A549 (cell line): Measurements from ENCODE around the gene ISLR2. TPM values are rescaled to one million over a fixed set of nuclear protein-coding genes. Genes with fewer than 3 reads are reported as not detected.

Experiments
- ATAC-seq, 2 experiments: fragments of 200-7000 bp in 1 of 2; fragments of >200 bp in 1 of 2; cut with Nextera tagmentation in 1 of 2; cut with Tn5 transposase in 1 of 2; 3 replicates each; pipeline versions ENCODE4 v1.8.0 to v1.9.1; 2018 to 2020; ENCODE audit warnings: mild to moderate bottlenecking in 1 of 2, moderate library complexity in 1 of 2
- CTCF ChIA-PET: fragments of 300-600 bp; sonication (Branson Sonifier 250); formaldehyde crosslinking; extraction: SDS; loops from one replicate; lab custom pipeline; 2021; ENCODE audit warnings: antibody characterized with exemption, inconsistent platforms; lab: Yijun Ruan, JAX
- POLR2A ChIA-PET: fragments of 350-600 bp; formaldehyde crosslinking; extraction: SDS; loops from one replicate; lab custom pipeline; 2021; ENCODE audit warnings: antibody characterized with exemption, inconsistent platforms; lab: Yijun Ruan, JAX
- DNase-seq, 2 experiments: peaks; one replicate each; pipeline versions ENCODE4 v3.0.0 to v3.0.0-alpha.2; 2011 to 2016; ENCODE audit warnings: low read depth in 1 of 2, low spot score in 1 of 2
- FAIRE-seq: peaks from 2 replicates; lab custom pipeline; 2011; peaks lifted over from hg19 to GRCh38; lab: Jason Lieb, UNC
- H3K27ac ChIP-seq, 2 experiments: fragments of >200 bp; sonication (Bioruptor Twin); formaldehyde crosslinking; 3 replicates each; pipeline ENCODE4 v1.5.1; 2016 to 2017
- H3K4me1 ChIP-seq: fragments of >200 bp; sonication (Bioruptor Twin); formaldehyde crosslinking; 3 replicates; pipeline ENCODE4 v1.6.1; 2016
- H3K4me2 ChIP-seq: fragments of >200 bp; sonication (Bioruptor Twin); formaldehyde crosslinking; 3 replicates; pipeline ENCODE4 v1.6.1; 2016
- H3K4me3 ChIP-seq: fragments of >200 bp; sonication (Bioruptor Twin); formaldehyde crosslinking; 3 replicates; pipeline ENCODE4 v1.5.1; 2016
- H3K9me3 ChIP-seq: fragments of >200 bp; sonication (Bioruptor Twin); formaldehyde crosslinking; 3 replicates; pipeline ENCODE4 v1.6.1; 2016
- BHLHE40 ChIP-seq: IDR thresholded peaks from 2 replicates; pipeline ENCODE4 v1.6.1; 2012; ENCODE audit warnings: low read depth, low read length, inconsistent platforms
- CHD4 ChIP-seq: fragments of 200-600 bp; sonication (generic); IDR thresholded peaks from 2 replicates; pipeline ENCODE4 v1.6.1; 2016; ENCODE audit warnings: antibody characterized with exemption, mild to moderate bottlenecking, borderline replicate concordance
- EHF ChIP-seq: fragments of 250-450 bp; sonication (Bioruptor Pico); IDR thresholded peaks from 2 replicates; pipeline ENCODE4 v1.5.0; 2020; ENCODE audit warnings: mild to moderate bottlenecking
- FOSL2 ChIP-seq, 2 experiments: fragments of 450-650 bp in 1 of 2; fragments of >200 bp in 1 of 2; sonication (Bioruptor Twin) in 1 of 2; formaldehyde crosslinking; IDR thresholded peaks; 2 replicates each; pipeline versions ENCODE4 v1.5.0 to v1.6.1; 2016 to 2020; ENCODE audit warnings: mild to moderate bottlenecking in 1 of 2, moderate library complexity in 1 of 2
- HDAC2 ChIP-seq: fragments of 200-600 bp; sonication (generic); IDR thresholded peaks from 2 replicates; pipeline ENCODE4 v1.6.1; 2016
- HEYL ChIP-seq: fragments of 250-450 bp; sonication (Bioruptor Pico); IDR thresholded peaks from 2 replicates; pipeline ENCODE4 v1.8.0; 2021; ENCODE audit warnings: mild to moderate bottlenecking, moderate library complexity
- HOXB13 ChIP-seq: fragments of 250-450 bp; sonication (Bioruptor Pico); IDR thresholded peaks from 2 replicates; pipeline ENCODE4 v1.5.0; 2020; ENCODE audit warnings: low read depth, mild to moderate bottlenecking, moderate library complexity
- JUN ChIP-seq, 2 experiments: fragments of >200 bp; sonication (Bioruptor Twin); formaldehyde crosslinking; IDR thresholded peaks; 2 replicates in 1 of 2; 3 replicates in 1 of 2; pipeline ENCODE4 v1.6.1; 2016 to 2017
- KDM1A ChIP-seq: fragments of 200-600 bp; sonication (generic); IDR thresholded peaks from 2 replicates; pipeline ENCODE4 v1.6.1; 2016; ENCODE audit warnings: low read depth, mild to moderate bottlenecking
- MAFK ChIP-seq: fragments of 450-650 bp; IDR thresholded peaks from 2 replicates; pipeline ENCODE4 v1.6.1; 2014; ENCODE audit not compliant: partially characterized antibody
- MYC ChIP-seq: IDR thresholded peaks from 2 replicates; pipeline ENCODE4 v1.6.1; 2012; ENCODE audit warnings: mild to moderate bottlenecking, inconsistent platforms, low read length, improper control_type of control experiment, borderline replicate concordance
- NPAS2 ChIP-seq: fragments of 250-450 bp; sonication (Bioruptor Pico); IDR thresholded peaks from 2 replicates; pipeline ENCODE4 v1.8.0; 2022; ENCODE audit warnings: mild to moderate bottlenecking, moderate library complexity, borderline replicate concordance
- POLR2A ChIP-seq: IDR thresholded peaks from 2 replicates; pipeline ENCODE4 v1.6.1; 2012; ENCODE audit warnings: mild to moderate bottlenecking, low read length
- RARB ChIP-seq: fragments of 250-450 bp; sonication (Bioruptor Pico); IDR thresholded peaks from 2 replicates; pipeline ENCODE4 v1.8.0; 2021; ENCODE audit warnings: mild to moderate bottlenecking, moderate library complexity
- RCOR1 ChIP-seq: fragments of 150-350 bp; IDR thresholded peaks from 2 replicates; pipeline ENCODE4 v1.6.1; 2014; ENCODE audit warnings: antibody characterized with exemption, low read length, low read depth
- ZC3H11A ChIP-seq: fragments of 450-650 bp; IDR thresholded peaks from 2 replicates; pipeline ENCODE4 v1.6.1; 2014; ENCODE audit warnings: antibody characterized with exemption, mild to moderate bottlenecking
- ZFP36 ChIP-seq: fragments of 450-650 bp; IDR thresholded peaks from 2 replicates; pipeline ENCODE4 v1.6.1; 2014; ENCODE audit warnings: borderline replicate concordance; ENCODE audit not compliant: partially characterized antibody
- ZSCAN20 ChIP-seq: fragments of 250-450 bp; sonication (Bioruptor Pico); IDR thresholded peaks from 2 replicates; pipeline ENCODE4 v1.8.0; 2022; ENCODE audit warnings: mild to moderate bottlenecking, moderate library complexity
- WGBS: methylation state at CpG from one replicate; pipeline ENCODE4 v1.1.6; 2017; ENCODE audit errors: missing lambda C conversion rate; 5-methylcytosine and 5-hydroxymethylcytosine counted together
- polyA plus RNA-seq, 4 experiments: library from polyadenylated mRNA; depleted of rRNA in 3 of 4; stranded (reverse); fragments of >200 nt; fragmentation: RNase III in 1 of 4; extraction: RNeasy Plus Mini Kit Qiagen cat#74134 plus additional on column Dnase treatment in 1 of 4; gene quantifications; 2 replicates in 3 of 4; 3 replicates in 1 of 4; pipeline ENCODE4 v1.2.3, GENCODE V29; 2011 to 2017
- TF ChIP-seq, protein P1 (sequence below): fragments of 250-450 bp; sonication (Bioruptor Pico); IDR thresholded peaks from 2 replicates; pipeline ENCODE4 v1.5.0; 2020; ENCODE audit warnings: low read depth, mild to moderate bottlenecking, moderate library complexity
- TF ChIP-seq, protein P2 (sequence below): IDR thresholded peaks from 2 replicates; pipeline ENCODE4 v1.6.1; 2012; ENCODE audit warnings: low read depth, borderline replicate concordance
- TF ChIP-seq, protein P3 (sequence below): IDR thresholded peaks from 2 replicates; pipeline ENCODE4 v1.6.1; 2012
- TF ChIP-seq, protein P4 (sequence below): fragments of 450-650 bp; IDR thresholded peaks from 2 replicates; pipeline ENCODE4 v1.6.1; 2014; ENCODE audit warnings: antibody characterized with exemption
- TF ChIP-seq, protein P5 (sequence below): fragments of >200 bp; sonication (Bioruptor Twin); formaldehyde crosslinking; IDR thresholded peaks from 3 replicates; pipeline ENCODE4 v1.6.1; 2016
- TF ChIP-seq, protein P6 (sequence below): fragments of >200 bp; sonication (Bioruptor Twin); formaldehyde crosslinking; IDR thresholded peaks from 3 replicates; pipeline ENCODE4 v1.5.1; 2016

Gene ISLR2
- polyA plus RNA-seq, 2 of the 4 experiments (the other 2 are of a cell fraction): 0.12 to 0.17 TPM

DNA sequence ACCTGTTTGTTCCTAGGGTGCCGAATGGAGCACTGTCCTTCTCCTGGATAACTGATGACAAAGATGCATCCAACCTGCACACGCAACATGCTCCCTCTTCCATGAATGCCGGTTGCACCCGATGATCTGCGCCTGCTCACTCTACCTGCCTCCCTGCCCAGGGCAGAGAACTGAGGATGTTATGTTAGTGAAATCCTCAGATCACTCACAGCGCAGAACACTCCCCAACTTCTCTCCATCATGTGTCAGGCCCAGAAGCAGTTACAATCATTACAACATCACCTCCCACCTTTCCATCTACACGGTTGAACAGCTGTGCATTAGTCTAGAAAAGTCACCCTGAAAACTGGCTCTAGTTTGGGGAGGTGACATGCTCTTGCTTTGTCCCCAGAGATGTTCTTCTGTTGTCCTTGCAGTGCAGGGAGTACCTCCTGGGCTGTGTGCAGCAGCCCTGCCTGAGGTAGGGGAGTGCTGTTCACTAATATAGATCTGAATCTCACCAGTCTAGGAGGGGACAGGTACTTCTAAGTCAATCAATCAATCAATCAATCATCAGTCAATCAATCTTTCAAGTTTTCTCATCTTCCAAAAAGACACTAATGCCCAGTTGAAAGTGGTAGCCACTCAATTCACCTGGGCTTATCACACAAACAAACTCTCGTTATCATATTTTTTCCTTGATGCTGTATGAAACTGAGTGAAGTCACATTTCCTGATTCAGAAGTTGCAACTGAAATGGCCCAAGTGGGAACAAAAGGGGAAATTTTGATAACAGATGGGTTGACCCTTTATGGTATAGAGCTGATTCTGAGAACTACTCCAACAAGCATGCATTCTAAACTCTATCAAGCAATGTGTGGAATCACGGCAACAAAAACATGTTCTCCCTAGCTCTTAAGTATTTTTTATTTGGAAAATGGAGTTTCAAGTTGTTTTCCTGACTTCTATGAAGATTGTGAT, 27.8 kb downstream of the ISLR2 start:
- ATAC-seq: no peak
- H3K27ac ChIP-seq: no peak overlapping the region
- 92% methylated on average over 9 of the region's 9 CpGs for WGBS
- TF ChIP-seq POLR2A: no peak
- TF ChIP-seq ZFP36: no peak
- no peak for TF ChIP-seq ZC3H11A
- TF ChIP-seq, protein P1, sequence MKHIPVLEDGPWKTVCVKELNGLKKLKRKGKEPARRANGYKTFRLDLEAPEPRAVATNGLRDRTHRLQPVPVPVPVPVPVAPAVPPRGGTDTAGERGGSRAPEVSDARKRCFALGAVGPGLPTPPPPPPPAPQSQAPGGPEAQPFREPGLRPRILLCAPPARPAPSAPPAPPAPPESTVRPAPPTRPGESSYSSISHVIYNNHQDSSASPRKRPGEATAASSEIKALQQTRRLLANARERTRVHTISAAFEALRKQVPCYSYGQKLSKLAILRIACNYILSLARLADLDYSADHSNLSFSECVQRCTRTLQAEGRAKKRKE (CRISPR knock-in tag): no peak
- no peak for TF ChIP-seq EHF (CRISPR knock-in tag)
- TF ChIP-seq ZSCAN20 (CRISPR knock-in tag): no peak
- TF ChIP-seq MAFK: no peak
- TF ChIP-seq, protein P2, sequence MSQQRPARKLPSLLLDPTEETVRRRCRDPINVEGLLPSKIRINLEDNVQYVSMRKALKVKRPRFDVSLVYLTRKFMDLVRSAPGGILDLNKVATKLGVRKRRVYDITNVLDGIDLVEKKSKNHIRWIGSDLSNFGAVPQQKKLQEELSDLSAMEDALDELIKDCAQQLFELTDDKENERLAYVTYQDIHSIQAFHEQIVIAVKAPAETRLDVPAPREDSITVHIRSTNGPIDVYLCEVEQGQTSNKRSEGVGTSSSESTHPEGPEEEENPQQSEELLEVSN: no peak
- TF ChIP-seq KDM1A: no peak
- no peak for TF ChIP-seq NPAS2 (CRISPR knock-in tag)
- TF ChIP-seq HEYL (CRISPR knock-in tag): no peak
- TF ChIP-seq RCOR1: no peak
- TF ChIP-seq FOSL2 (IDR thresholded peaks at IDR 0.05): no peak
- no peak for TF ChIP-seq FOSL2 (CRISPR knock-in tag; IDR thresholded peaks at IDR 0.05)
- TF ChIP-seq MYC: no peak
- TF ChIP-seq HDAC2: no peak
- TF ChIP-seq, protein P3, sequence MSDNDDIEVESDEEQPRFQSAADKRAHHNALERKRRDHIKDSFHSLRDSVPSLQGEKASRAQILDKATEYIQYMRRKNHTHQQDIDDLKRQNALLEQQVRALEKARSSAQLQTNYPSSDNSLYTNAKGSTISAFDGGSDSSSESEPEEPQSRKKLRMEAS: no peak
- TF ChIP-seq, protein P4, sequence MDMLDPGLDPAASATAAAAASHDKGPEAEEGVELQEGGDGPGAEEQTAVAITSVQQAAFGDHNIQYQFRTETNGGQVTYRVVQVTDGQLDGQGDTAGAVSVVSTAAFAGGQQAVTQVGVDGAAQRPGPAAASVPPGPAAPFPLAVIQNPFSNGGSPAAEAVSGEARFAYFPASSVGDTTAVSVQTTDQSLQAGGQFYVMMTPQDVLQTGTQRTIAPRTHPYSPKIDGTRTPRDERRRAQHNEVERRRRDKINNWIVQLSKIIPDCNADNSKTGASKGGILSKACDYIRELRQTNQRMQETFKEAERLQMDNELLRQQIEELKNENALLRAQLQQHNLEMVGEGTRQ: no peak
- TF ChIP-seq, all 56 proteins: peak for 0
- H3K4me1 ChIP-seq: peaks cover 9% of the 10 kb centered on the region; the same call in 1 of the 3 replicates
- ChIA-PET CTCF (interaction anchor here (1.2 to 2.2 kb wide), 3 partner anchors 11 to 149 kb away, joined by 3 to 11 read pairs (median 4); no protein-coding TSS in a partner anchor), POLR2A (no interaction called here)
- H3K9me3 ChIP-seq: no peaks in the 10 kb centered on the region
- no peak for DNase-seq
- H3K4me2 ChIP-seq: no peak overlapping the region
- no peak for FAIRE-seq
- no peak overlapping the region for H3K4me3 ChIP-seq

DNA sequence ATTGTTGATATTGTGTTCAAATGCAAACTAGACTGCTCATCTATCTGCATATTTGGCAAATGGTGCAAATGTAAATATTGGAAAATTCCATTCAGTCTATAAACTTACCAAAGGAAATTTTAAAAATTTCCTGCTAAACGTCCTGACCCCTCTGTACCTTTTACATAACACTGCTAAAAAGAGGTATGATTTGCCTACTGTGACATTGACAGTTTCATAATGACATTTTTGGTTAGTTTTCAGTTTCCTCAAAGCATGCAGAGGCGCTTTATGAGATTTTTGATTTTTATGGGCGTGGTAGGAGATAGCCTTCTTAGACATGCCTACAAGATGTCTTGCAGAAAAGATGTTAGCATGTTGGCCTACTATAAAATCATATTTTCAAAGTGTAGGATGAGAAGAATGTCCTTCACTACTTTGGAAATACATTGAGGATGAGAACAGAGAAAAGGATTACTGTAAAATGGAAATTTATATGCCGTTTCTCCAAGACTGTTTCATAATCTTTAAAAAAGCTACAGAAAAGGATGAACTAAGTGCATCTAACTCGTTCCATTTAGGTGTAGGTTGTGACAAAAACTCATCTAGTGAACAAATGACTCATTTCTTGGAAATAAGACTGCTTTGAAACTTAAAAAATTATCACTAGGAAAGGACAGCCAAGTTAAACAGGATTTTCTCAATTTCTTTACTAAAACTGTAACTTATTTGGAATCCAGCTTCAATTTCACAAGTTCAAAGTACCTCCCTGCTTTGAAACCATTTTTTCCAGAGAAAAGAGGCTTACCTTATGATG, 28.7 kb downstream of the ISLR2 start:
- ChIA-PET CTCF (interaction anchor here (1.0 kb wide), 1 partner anchor 17 kb away, joined by 3 read pairs; no protein-coding TSS in a partner anchor), POLR2A (no interaction called here)
- Histone ChIP-seq H3K27ac (no peak overlapping the region), H3K9me3 (no peaks in the 10 kb centered on the region), H3K4me2 (no peak overlapping the region), H3K4me1 (peaks cover 6% of the 10 kb centered on the region; the same call in 1 of the 3 replicates), H3K4me3 (no peak overlapping the region)
- DNase-seq (no peak), ATAC-seq (no peak), FAIRE-seq (no peak)
- WGBS: 59% methylated on average over 5 of the region's 5 CpGs
- no peak for TF ChIP-seq RARB (CRISPR knock-in tag)
- no peak for TF ChIP-seq POLR2A
- TF ChIP-seq, protein P4: no peak
- no peak for TF ChIP-seq ZSCAN20 (CRISPR knock-in tag)
- TF ChIP-seq, protein P5, sequence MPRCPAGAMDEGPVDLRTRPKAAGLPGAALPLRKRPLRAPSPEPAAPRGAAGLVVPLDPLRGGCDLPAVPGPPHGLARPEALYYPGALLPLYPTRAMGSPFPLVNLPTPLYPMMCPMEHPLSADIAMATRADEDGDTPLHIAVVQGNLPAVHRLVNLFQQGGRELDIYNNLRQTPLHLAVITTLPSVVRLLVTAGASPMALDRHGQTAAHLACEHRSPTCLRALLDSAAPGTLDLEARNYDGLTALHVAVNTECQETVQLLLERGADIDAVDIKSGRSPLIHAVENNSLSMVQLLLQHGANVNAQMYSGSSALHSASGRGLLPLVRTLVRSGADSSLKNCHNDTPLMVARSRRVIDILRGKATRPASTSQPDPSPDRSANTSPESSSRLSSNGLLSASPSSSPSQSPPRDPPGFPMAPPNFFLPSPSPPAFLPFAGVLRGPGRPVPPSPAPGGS: no peak
- no peak for TF ChIP-seq JUN (IDR thresholded peaks at IDR 0.05)
- no peak for TF ChIP-seq BHLHE40
- no peak for TF ChIP-seq HDAC2
- TF ChIP-seq, protein P6, sequence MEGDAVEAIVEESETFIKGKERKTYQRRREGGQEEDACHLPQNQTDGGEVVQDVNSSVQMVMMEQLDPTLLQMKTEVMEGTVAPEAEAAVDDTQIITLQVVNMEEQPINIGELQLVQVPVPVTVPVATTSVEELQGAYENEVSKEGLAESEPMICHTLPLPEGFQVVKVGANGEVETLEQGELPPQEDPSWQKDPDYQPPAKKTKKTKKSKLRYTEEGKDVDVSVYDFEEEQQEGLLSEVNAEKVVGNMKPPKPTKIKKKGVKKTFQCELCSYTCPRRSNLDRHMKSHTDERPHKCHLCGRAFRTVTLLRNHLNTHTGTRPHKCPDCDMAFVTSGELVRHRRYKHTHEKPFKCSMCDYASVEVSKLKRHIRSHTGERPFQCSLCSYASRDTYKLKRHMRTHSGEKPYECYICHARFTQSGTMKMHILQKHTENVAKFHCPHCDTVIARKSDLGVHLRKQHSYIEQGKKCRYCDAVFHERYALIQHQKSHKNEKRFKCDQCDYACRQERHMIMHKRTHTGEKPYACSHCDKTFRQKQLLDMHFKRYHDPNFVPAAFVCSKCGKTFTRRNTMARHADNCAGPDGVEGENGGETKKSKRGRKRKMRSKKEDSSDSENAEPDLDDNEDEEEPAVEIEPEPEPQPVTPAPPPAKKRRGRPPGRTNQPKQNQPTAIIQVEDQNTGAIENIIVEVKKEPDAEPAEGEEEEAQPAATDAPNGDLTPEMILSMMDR: no peak
- no peak for TF ChIP-seq CHD4
- TF ChIP-seq HOXB13: no peak
